ENCODE data around the gene SUMO1. TPM values are rescaled to one million over a fixed set of nuclear protein-coding genes. Genes with fewer than 3 reads are reported as not detected.

Gene SUMO1
- total RNA-seq, 1 donor from 2014 or later, result 82.1 TPM

DNA sequence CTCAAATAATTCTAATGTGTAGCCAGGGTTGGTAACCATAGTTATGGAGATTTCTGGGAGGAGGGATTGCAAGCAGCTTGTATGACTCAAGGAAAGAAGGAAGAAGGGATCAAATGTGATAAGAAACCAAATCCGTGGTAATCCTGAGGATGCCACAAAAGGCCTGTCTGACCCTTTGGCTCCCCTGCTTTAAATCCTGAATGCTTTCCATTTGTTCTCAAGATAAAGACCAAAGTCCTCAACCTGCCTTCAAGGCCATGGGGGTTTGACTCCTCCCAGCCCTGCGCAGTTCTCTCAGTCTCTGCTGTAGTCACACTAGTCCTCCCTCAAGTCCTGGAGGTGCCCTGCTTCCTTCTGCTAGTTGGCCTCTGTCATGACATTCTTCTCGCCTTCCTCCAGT, 74.0 kb downstream of the SUMO1 start:
- Mint-ChIP-seq H3K4me3 (ENCODE audit: unreplicated experiment) (no peak overlapping the region), H3K4me1 (ENCODE audit: low read depth) (peaks cover 12% of the 10 kb centered on the region), H3K36me3 (ENCODE audit: low read depth) (no peaks in the 10 kb centered on the region), H3K27ac (ENCODE audit: unreplicated experiment) (no peak overlapping the region), H3K9me3 (ENCODE audit: low read depth) (no peaks in the 10 kb centered on the region), H3K27me3 (ENCODE audit: low read depth) (no peaks in the 10 kb centered on the region)
- TF ChIP-seq, protein P1, sequence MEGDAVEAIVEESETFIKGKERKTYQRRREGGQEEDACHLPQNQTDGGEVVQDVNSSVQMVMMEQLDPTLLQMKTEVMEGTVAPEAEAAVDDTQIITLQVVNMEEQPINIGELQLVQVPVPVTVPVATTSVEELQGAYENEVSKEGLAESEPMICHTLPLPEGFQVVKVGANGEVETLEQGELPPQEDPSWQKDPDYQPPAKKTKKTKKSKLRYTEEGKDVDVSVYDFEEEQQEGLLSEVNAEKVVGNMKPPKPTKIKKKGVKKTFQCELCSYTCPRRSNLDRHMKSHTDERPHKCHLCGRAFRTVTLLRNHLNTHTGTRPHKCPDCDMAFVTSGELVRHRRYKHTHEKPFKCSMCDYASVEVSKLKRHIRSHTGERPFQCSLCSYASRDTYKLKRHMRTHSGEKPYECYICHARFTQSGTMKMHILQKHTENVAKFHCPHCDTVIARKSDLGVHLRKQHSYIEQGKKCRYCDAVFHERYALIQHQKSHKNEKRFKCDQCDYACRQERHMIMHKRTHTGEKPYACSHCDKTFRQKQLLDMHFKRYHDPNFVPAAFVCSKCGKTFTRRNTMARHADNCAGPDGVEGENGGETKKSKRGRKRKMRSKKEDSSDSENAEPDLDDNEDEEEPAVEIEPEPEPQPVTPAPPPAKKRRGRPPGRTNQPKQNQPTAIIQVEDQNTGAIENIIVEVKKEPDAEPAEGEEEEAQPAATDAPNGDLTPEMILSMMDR (IDR thresholded peaks at IDR 0.05), result no peak
- DNase-seq (ENCODE audit: low spot score), result no peak

DNA sequence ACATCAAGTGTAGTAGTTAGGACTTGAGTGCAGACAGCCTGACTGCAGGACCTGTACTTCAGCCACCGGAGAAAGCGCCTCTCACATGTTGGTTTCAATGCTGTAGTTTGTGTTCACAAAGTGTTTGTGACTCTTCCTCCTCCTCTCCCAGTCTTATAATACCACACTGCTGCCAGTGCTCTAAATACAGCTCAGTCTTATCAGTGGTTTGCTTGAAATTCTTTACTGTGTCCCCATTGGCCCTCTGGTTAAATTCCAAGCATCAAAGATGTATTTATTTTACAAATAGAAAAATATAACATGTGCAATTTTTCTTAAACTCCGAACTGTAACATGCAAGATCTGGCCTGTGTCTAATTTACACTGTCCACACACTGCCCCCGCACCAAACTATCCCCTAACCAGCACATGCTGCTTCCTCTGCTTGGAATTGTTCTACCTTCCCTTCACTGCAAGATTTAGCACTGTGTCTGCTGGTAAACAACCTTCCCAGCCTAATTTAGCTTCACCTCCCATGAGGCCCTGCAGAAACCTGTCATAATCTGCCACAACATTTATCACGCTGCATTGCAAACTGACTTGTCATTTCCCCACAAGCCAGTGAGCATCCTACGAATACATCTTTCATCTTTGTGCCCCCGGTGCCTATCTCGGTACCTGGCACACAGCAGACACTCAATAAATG, 77.1 kb downstream of the SUMO1 start:
- H3K27ac Mint-ChIP-seq (ENCODE audit: unreplicated experiment), result no peak overlapping the region
- H3K36me3 Mint-ChIP-seq (ENCODE audit: low read depth), result no peaks in the 10 kb centered on the region
- H3K4me1 Mint-ChIP-seq (ENCODE audit: low read depth), result peaks cover 12% of the 10 kb centered on the region
- TF ChIP-seq, protein P1 (IDR thresholded peaks at IDR 0.05), result no peak
- H3K27me3 Mint-ChIP-seq (ENCODE audit: low read depth), result no peaks in the 10 kb centered on the region
- no peak overlapping the region for H3K4me3 Mint-ChIP-seq (ENCODE audit: unreplicated experiment)
- H3K9me3 Mint-ChIP-seq (ENCODE audit: low read depth), result no peaks in the 10 kb centered on the region
- no peak for DNase-seq (ENCODE audit: low spot score)

DNA sequence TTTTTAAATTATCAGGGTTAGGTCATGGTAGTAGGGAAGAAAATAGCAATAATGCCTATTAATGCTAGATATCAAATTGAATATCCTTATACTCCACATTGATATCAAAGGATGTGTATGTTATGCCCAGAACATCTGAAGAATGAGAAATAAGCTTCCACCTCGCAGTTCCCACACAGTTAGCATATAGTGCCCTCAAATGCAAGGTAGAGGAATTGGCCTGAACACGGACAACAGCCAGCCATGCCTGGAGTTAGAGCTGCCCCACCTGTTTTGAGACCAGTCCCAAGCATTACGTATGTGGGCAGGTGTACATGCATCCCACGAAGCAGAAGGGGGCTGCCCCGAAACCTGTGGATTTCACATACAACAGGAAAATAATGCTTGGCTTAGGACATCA, 79.6 kb downstream of the SUMO1 start:
- no peaks in the 10 kb centered on the region for H3K9me3 Mint-ChIP-seq (ENCODE audit: low read depth)
- TF ChIP-seq, protein P1 (IDR thresholded peaks at IDR 0.05), result peak; percentile 75
- peaks cover 8% of the 10 kb centered on the region for H3K4me1 Mint-ChIP-seq (ENCODE audit: low read depth)
- no peak overlapping the region for H3K4me3 Mint-ChIP-seq (ENCODE audit: unreplicated experiment)
- H3K36me3 Mint-ChIP-seq (ENCODE audit: low read depth), result no peaks in the 10 kb centered on the region
- H3K27ac Mint-ChIP-seq (ENCODE audit: unreplicated experiment), result no peak overlapping the region
- no peak for DNase-seq (ENCODE audit: low spot score)
- no peaks in the 10 kb centered on the region for H3K27me3 Mint-ChIP-seq (ENCODE audit: low read depth)

DNA sequence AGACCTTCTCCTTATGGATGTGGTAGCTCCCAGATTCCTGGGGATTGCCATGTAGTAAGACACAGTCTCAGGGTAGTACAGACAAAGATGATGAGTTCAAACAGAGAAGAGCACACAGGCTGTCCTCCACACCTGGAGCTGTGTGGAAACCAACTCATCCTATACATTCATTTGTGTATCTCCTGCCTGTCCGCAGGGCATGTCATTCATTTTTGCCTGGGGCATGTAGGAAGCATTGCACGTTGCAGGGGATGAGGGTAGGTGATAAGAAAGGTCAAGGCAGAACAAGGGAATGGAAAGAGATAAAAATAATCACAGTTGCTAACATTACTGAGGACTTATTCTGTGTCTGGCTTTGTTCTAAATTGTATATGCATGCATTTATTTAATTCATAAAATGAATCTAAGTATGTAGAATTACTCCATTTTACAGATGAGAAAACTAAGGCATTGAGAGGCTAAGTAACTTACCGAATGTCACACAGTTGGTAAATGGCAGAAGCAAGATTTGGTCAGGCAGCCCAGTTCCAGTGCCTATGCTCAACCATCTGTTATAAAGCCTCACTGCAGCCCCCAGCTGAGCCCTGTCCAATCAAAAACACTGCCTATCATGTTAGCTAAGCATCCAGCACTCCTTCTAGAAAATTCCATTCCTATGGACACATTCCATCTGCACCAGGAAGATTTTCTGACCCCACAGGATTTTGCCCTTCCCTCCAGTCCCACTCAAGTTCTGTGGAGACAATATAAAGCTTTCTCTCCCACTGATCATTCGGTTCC, 81.0 kb downstream of the SUMO1 start:
- Mint-ChIP-seq H3K27me3 (ENCODE audit: low read depth) (no peaks in the 10 kb centered on the region), H3K4me1 (ENCODE audit: low read depth) (peaks cover 8% of the 10 kb centered on the region), H3K9me3 (ENCODE audit: low read depth) (no peaks in the 10 kb centered on the region), H3K36me3 (ENCODE audit: low read depth) (no peaks in the 10 kb centered on the region), H3K4me3 (ENCODE audit: unreplicated experiment) (no peak overlapping the region), H3K27ac (ENCODE audit: unreplicated experiment) (no peak overlapping the region)
- DNase-seq (ENCODE audit: low spot score), result no peak
- TF ChIP-seq, protein P1 (IDR thresholded peaks at IDR 0.05), result no peak

Other genes starting within 250 kb of the SUMO1 start
- gene FZD7, start 204.7 kb downstream of the SUMO1 start, total RNA-seq, result 61.0 to 66.2 TPM (median 63.1 TPM) in 3 replicates
- gene KIAA2012, start 165.3 kb downstream of the SUMO1 start, total RNA-seq, result not detected in 3 replicates
- 30.0 to 40.5 TPM (median 32.3 TPM) in 3 replicates for gene NOP58, start 27.2 kb upstream of the SUMO1 start, total RNA-seq
- 88.5 to 113 TPM (median 92.0 TPM) in 3 replicates for gene BMPR2, start 137.7 kb upstream of the SUMO1 start, total RNA-seq

Data from chondrocyte (in vitro differentiated cells).